HG03045 (cell line): ENCODE measurements around the gene GAB1.
"Not testable (repeated sequence)": the region's sequence is repeated elsewhere in the genome, so short reads cannot be mapped to it uniquely, and the experiment has no call there.

Source experiments
- ATAC-seq: cut with Tn5 transposase; IDR thresholded peaks from one replicate; pipeline ENCODE4 v1.9.1; 2021; ENCODE audit warnings: mild to moderate bottlenecking, moderate library complexity; ENCODE audit not compliant: unreplicated experiment

The GAB1 gene

GRCh38 chr4:143337600-143338287 is 1.1 kb downstream of the GAB1 start:
- no peak for ATAC-seq

GRCh38 chr4:143338313-143338712 is 1.6 kb downstream of the GAB1 start:
- no peak for ATAC-seq

GRCh38 chr4:143339497-143339896 is 2.8 kb downstream of the GAB1 start:
- ATAC-seq: no peak

- no peak for ATAC-seq
These were observed 4.6 kb downstream of the GAB1 start for GRCh38 chr4:143341186-143341755.

- no peak for ATAC-seq
These were observed 6.7 kb downstream of the GAB1 start for GRCh38 chr4:143343276-143343831.

GRCh38 chr4:143344041-143344440 is 7.4 kb downstream of the GAB1 start:
- ATAC-seq: no peak

- no peak for ATAC-seq
These were observed 8.1 kb downstream of the GAB1 start for GRCh38 chr4:143344774-143345173.

GRCh38 chr4:143345356-143345755 is 8.7 kb downstream of the GAB1 start:
- no peak for ATAC-seq

GRCh38 chr4:143346206-143346605 is 9.5 kb downstream of the GAB1 start:
- ATAC-seq: no peak

GRCh38 chr4:143347484-143348111 is 10.9 kb downstream of the GAB1 start:
- ATAC-seq: no peak

GRCh38 chr4:143348233-143349077 is 11.8 kb downstream of the GAB1 start:
- no peak for ATAC-seq

GRCh38 chr4:143349858-143350527 is 13.3 kb downstream of the GAB1 start:
- ATAC-seq: not testable (repeated sequence)

- no peak for ATAC-seq
These were observed 14.5 kb downstream of the GAB1 start for GRCh38 chr4:143351149-143351691.

GRCh38 chr4:143351774-143352451 is 15.2 kb downstream of the GAB1 start:
- ATAC-seq: no peak

GRCh38 chr4:143352720-143353119 is 16.0 kb downstream of the GAB1 start:
- no peak for ATAC-seq

- ATAC-seq: no peak
These were observed 17.1 kb downstream of the GAB1 start for GRCh38 chr4:143353797-143354196.

- peak; percentile 39 for ATAC-seq
These were observed 18.3 kb downstream of the GAB1 start for GRCh38 chr4:143354990-143355389.

GRCh38 chr4:143355540-143356217 is 19.0 kb downstream of the GAB1 start:
- ATAC-seq: no peak

GRCh38 chr4:143356493-143356892 is 19.8 kb downstream of the GAB1 start:
- ATAC-seq: no peak
